Coronary artery (tissue), 2 donors: ENCODE results near the gene CNPY4.
A peak's percentile ranks its signal among the peaks of the same experiment; 100 is the strongest.
"Not testable (repeated sequence)": the region's sequence is repeated elsewhere in the genome, so short reads cannot be mapped to it uniquely, and the experiment has no call there.

Source experiments
- DNase-seq: peaks from one replicate; pipeline ENCODE4 v3.0.0-alpha.2; 2017; ENCODE audit warnings: low spot score
- H3K27ac ChIP-seq, 2 donors: fragments of 200-600 bp; sonication (generic); one replicate each; pipeline ENCODE4 v1.5.1; 2016 to 2019
- H3K4me3 ChIP-seq: fragments of 200-600 bp; sonication (generic); 2 replicates; pipeline ENCODE4 v1.5.1; 2016; ENCODE audit warnings: mild to moderate bottlenecking, moderate library complexity
- CTCF ChIP-seq: fragments of 200-600 bp; sonication (generic); IDR thresholded peaks from one replicate; pipeline ENCODE4 v1.5.1; 2019; ENCODE audit warnings: antibody characterized with exemption

The CNPY4 gene

GRCh38 chr7:100132126-100132525, 12.7 kb downstream of the CNPY4 start:
- no peak for TF ChIP-seq CTCF
- Histone ChIP-seq H3K4me3 (no peak overlapping the region), H3K27ac (no peak overlapping the region)
- no peak for DNase-seq

GRCh38 chr7:100132697-100133151, 13.3 kb downstream of the CNPY4 start:
- H3K27ac ChIP-seq, result no peak overlapping the region
- no peak for DNase-seq

GRCh38 chr7:100137851-100138760, 18.7 kb downstream of the CNPY4 start:
- H3K27ac ChIP-seq, result no peak overlapping the region
- H3K4me3 ChIP-seq, result no peak overlapping the region
- DNase-seq, result no peak
- no peak for TF ChIP-seq CTCF

More at GRCh38 chr7:100132697-100133151, 13.3 kb downstream of the CNPY4 start:
- TF ChIP-seq CTCF, result peak; percentile 49
- H3K4me3 ChIP-seq, result no peak overlapping the region

- Histone ChIP-seq H3K4me3 (no peak overlapping the region), H3K27ac (no peak overlapping the region)
- no peak for TF ChIP-seq CTCF
- no peak for DNase-seq
Observed at GRCh38 chr7:100141555-100141949, 22.1 kb downstream of the CNPY4 start.

- Histone ChIP-seq H3K4me3 (no peak overlapping the region), H3K27ac (no peak overlapping the region)
- no peak for DNase-seq
- no peak for TF ChIP-seq CTCF
Observed at GRCh38 chr7:100142461-100142860, 23.0 kb downstream of the CNPY4 start.

- DNase-seq, H3K4me3 ChIP-seq, H3K27ac ChIP-seq: not testable (repeated sequence)
Observed at GRCh38 chr7:100146350-100146749, 26.9 kb downstream of the CNPY4 start.

- DNase-seq, result no peak
- no peak overlapping the region for H3K4me3 ChIP-seq
- no peak for TF ChIP-seq CTCF
- no peak overlapping the region for H3K27ac ChIP-seq
Observed at GRCh38 chr7:100147278-100147677, 27.8 kb downstream of the CNPY4 start.
